Cardiac muscle cell (in vitro differentiated cells and primary cell): Measurements from ENCODE around the gene SLC7A8. TPM values are rescaled to one million over a fixed set of nuclear protein-coding genes. Genes with fewer than 3 reads are reported as not detected.

Experiments
- DNase-seq, 2 donors: peaks; one replicate each; pipeline versions ENCODE4 v3.0.0 to v3.0.0-alpha.2; 2010 to 2017; ENCODE audit warnings: low read depth in 1 of 2, low spot score in 1 of 2
- H3K27ac ChIP-seq: fragments of 200-600 bp; sonication (generic); 2 replicates; pipeline ENCODE4 v1.5.1; 2016
- H3K27me3 ChIP-seq: fragments of 200-600 bp; sonication (generic); 2 replicates; pipeline ENCODE4 v1.6.0; 2016; ENCODE audit warnings: control low read depth
- H3K36me3 ChIP-seq: fragments of 200-600 bp; sonication (generic); 2 replicates; pipeline ENCODE4 v1.5.1; 2016; ENCODE audit warnings: control low read depth
- H3K4me1 ChIP-seq: fragments of 200-600 bp; sonication (generic); 2 replicates; pipeline ENCODE4 v1.8.1; 2017; ENCODE audit warnings: low read depth, mild to moderate bottlenecking, mixed run types
- H3K4me3 ChIP-seq: fragments of 200-600 bp; sonication (generic); 2 replicates; pipeline ENCODE4 v1.5.1; 2016; ENCODE audit warnings: mild to moderate bottlenecking
- H3K9me3 ChIP-seq: fragments of 200-600 bp; sonication (generic); 2 replicates; pipeline ENCODE4 v1.5.1; 2017; ENCODE audit warnings: low read depth, mild to moderate bottlenecking, control low read depth
- polyA plus RNA-seq: library from polyadenylated mRNA; unstranded; fragments of >200 nt; fragmentation: Nextera tagmentation; extraction: Ambion mirVana; gene quantifications from 2 replicates; pipeline ENCODE4 v1.2.1, GENCODE V29; 2016
- total RNA-seq: library from RNA; depleted of rRNA; stranded (reverse); fragments of >200 nt; gene quantifications from 2 replicates; pipeline ENCODE4 v1.2.3, GENCODE V29; 2016
- TF ChIP-seq, protein P1 (sequence below): IDR thresholded peaks from 2 replicates; pipeline ENCODE4 v1.5.1; 2012; ENCODE audit warnings: low read depth, mild to moderate bottlenecking, low read length

Gene SLC7A8
- total and polyA plus RNA-seq, 2 experiments from 2014 or later: 14.0 to 14.1 TPM

GRCh38 chr14:23169622-23170021 lies 13.8 kb downstream of the SLC7A8 start:
- Histone ChIP-seq H3K4me1 (peaks cover 34% of the 10 kb centered on the region), H3K27ac (no peak overlapping the region), H3K36me3 (no peaks in the 10 kb centered on the region), H3K27me3 (no peaks in the 10 kb centered on the region), H3K9me3 (no peaks in the 10 kb centered on the region), H3K4me3 (no peak overlapping the region)
- TF ChIP-seq, protein P1, sequence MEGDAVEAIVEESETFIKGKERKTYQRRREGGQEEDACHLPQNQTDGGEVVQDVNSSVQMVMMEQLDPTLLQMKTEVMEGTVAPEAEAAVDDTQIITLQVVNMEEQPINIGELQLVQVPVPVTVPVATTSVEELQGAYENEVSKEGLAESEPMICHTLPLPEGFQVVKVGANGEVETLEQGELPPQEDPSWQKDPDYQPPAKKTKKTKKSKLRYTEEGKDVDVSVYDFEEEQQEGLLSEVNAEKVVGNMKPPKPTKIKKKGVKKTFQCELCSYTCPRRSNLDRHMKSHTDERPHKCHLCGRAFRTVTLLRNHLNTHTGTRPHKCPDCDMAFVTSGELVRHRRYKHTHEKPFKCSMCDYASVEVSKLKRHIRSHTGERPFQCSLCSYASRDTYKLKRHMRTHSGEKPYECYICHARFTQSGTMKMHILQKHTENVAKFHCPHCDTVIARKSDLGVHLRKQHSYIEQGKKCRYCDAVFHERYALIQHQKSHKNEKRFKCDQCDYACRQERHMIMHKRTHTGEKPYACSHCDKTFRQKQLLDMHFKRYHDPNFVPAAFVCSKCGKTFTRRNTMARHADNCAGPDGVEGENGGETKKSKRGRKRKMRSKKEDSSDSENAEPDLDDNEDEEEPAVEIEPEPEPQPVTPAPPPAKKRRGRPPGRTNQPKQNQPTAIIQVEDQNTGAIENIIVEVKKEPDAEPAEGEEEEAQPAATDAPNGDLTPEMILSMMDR: no peak
- DNase-seq: no peak

DNA sequence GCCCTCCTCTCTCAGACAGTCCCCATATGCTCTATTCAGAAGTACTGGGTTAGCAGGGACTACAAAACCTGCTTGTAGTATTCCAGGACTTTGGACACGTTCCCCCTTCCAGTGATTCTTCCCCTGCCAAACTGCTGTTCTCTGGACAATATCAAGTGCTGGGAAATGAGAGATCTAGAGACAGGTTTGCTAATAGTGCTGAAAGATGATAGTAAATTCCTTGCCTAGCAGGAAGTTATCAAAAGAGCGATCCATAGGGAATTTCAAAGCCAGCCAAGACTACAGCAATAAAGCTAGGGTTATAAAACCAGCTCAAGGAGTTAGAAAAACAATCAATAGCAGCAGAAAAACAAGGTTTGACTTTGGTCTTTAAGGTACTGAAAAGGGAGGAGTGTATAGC lies 15.2 kb downstream of the SLC7A8 start:
- Histone ChIP-seq H3K36me3 (no peaks in the 10 kb centered on the region), H3K4me3 (no peak overlapping the region), H3K27ac (peak overlapping the region; percentile 91), H3K9me3 (no peaks in the 10 kb centered on the region), H3K4me1 (peaks cover 24% of the 10 kb centered on the region), H3K27me3 (no peaks in the 10 kb centered on the region)
- TF ChIP-seq, protein P1: no peak
- peak; percentile 40 to 59 for DNase-seq

- Histone ChIP-seq H3K36me3 (no peaks in the 10 kb centered on the region), H3K9me3 (no peaks in the 10 kb centered on the region), H3K27ac (peak overlapping the region; percentile 91), H3K4me3 (no peak overlapping the region), H3K27me3 (no peaks in the 10 kb centered on the region), H3K4me1 (peaks cover 28% of the 10 kb centered on the region)
- TF ChIP-seq, protein P1: no peak
- DNase-seq: no peak
Observed at GRCh38 chr14:23167116-23167847, 16.2 kb downstream of the SLC7A8 start.

DNA sequence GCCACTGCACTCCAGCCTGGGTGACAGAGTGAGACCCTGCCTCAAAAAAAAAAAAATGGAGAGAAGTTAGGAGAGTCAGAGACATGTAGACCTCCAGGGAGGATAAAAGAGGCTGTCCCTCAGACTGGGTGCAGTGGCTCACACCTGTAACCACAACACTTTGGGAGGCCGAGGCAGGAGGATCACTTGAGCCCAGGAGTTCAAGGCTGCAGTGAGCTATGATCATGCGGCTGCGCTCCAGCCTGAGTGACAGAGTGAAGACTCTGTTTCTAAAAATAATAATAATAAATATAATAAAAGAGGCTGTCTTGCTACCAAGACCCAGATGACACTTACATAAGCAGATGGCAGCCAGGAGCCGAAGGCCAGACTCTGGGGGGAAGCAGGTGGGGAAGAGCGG lies 18.5 kb downstream of the SLC7A8 start:
- H3K36me3 ChIP-seq: no peaks in the 10 kb centered on the region
- H3K9me3 ChIP-seq: no peaks in the 10 kb centered on the region
- peaks cover 41% of the 10 kb centered on the region for H3K4me1 ChIP-seq
- no peak overlapping the region for H3K4me3 ChIP-seq
- TF ChIP-seq, protein P1: no peak
- H3K27me3 ChIP-seq: no peaks in the 10 kb centered on the region
- H3K27ac ChIP-seq: no peak overlapping the region
- DNase-seq: no peak

GRCh38 chr14:23164250-23164649 lies 19.2 kb downstream of the SLC7A8 start:
- Histone ChIP-seq H3K9me3 (no peaks in the 10 kb centered on the region), H3K4me3 (no peak overlapping the region), H3K4me1 (peaks cover 41% of the 10 kb centered on the region), H3K27me3 (no peaks in the 10 kb centered on the region), H3K36me3 (no peaks in the 10 kb centered on the region), H3K27ac (no peak overlapping the region)
- DNase-seq: peak in 1 of 2 donors; percentile 85
- TF ChIP-seq, protein P1: no peak
